ENCODE data around the gene SH3BP4.

GRCh38 chr2:235002198-235003095, 50.6 kb downstream of the SH3BP4 start:
- TF ChIP-seq, protein P1, sequence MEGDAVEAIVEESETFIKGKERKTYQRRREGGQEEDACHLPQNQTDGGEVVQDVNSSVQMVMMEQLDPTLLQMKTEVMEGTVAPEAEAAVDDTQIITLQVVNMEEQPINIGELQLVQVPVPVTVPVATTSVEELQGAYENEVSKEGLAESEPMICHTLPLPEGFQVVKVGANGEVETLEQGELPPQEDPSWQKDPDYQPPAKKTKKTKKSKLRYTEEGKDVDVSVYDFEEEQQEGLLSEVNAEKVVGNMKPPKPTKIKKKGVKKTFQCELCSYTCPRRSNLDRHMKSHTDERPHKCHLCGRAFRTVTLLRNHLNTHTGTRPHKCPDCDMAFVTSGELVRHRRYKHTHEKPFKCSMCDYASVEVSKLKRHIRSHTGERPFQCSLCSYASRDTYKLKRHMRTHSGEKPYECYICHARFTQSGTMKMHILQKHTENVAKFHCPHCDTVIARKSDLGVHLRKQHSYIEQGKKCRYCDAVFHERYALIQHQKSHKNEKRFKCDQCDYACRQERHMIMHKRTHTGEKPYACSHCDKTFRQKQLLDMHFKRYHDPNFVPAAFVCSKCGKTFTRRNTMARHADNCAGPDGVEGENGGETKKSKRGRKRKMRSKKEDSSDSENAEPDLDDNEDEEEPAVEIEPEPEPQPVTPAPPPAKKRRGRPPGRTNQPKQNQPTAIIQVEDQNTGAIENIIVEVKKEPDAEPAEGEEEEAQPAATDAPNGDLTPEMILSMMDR (IDR thresholded peaks at IDR 0.05), result no peak
- TF ChIP-seq POLR2A (IDR thresholded peaks at IDR 0.05), result no peak
- TF ChIP-seq POLR2AphosphoS5 (IDR thresholded peaks at IDR 0.05), result no peak
- no peak for TF ChIP-seq EP300 (IDR thresholded peaks at IDR 0.05)
